Midbrain (tissue), 1 donor: ENCODE data around the gene GMCL2.

Experiments
- DNase-seq: peaks from one replicate; lab custom pipeline; 2025; lab: John Stamatoyannopoulos, UW

Gene GMCL2

DNA sequence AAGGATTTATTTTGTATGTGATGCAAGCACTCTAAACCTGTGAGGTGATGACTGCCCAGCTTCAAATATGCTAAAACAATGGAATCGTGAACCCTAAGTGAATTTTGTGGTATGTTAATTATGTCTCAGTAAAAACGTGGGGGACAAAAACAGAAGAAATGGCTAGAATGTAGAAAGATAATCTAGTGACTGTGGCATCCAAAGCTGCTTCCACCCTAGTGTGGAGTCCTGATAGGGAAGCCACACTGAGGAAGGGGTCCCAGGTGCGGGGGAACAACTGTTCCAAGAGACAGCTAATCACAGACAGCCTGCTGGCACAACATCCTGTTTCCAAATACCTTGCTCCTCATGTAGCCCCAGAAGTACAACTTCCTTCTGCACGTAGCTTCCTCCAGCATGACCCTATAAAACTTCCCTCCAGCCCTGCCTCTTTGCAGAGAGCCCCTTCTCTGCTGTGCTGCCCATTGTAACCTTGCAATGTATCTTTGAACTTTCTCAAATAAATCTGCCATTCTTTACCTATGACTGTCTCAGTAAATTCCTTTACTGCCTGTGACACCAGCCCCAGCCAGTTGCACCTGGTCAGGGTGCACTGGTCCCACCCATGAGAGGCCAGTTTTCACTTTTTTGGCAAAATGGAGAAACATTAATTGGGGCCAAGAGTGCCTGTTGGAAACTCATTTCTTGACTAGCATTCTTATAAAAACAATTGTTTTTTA lies 4.9 kb downstream of the GMCL2 start:
- DNase-seq = no peak

DNA sequence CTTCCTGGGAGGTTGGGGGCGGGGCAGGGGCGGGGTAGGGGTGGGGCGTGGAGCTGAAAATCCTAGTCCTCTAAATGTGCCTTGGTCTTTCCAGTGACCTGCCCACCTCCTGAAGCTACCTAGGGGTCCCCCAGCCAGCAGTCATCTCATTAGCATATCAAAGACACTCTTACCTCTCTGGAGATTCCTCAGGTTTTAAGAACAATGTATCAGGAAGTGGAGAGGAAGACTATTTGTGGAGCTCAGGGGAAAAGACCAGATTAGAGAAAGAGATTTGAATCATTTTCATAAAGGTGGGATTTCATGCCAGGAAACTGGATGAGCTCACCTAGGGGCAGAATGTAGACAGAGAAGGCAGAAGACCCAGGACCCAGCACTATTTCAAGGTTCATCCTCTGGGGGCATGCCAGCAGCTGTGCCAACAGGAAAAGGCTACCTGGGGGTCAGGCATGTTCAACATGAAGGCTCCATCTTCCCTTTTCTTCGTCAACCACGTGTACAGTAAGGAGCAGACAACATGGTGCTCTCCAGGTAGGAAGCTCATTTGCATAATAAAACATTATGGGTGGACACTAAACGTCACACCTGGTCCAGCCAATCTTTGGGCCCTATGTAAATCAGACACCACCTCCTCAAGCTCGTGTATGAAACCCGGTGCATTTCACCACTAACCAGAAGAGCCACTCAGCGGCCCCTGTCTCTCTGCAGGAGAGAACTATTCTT lies 6.9 kb downstream of the GMCL2 start:
- DNase-seq = no peak

DNA sequence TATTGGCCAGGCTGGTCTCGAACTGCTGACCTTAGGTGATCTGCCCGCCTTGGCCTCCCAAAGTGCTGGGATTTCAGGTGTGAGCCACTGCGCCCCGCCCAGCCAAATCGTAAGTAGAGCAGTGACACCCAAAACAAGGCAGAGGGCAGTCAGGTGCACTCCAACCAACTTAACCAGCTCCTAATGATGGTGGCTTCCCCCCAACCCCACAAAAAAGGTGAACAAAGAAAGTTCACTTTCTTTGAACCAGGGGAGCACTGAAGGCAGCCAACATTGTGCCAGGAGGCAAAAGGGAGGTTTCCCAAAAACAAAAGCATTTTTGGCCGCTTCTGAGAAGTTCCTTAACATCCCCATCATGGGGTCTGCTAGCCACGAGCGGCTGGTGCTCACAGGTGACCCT lies 9.6 kb downstream of the GMCL2 start:
- DNase-seq = no peak

DNA sequence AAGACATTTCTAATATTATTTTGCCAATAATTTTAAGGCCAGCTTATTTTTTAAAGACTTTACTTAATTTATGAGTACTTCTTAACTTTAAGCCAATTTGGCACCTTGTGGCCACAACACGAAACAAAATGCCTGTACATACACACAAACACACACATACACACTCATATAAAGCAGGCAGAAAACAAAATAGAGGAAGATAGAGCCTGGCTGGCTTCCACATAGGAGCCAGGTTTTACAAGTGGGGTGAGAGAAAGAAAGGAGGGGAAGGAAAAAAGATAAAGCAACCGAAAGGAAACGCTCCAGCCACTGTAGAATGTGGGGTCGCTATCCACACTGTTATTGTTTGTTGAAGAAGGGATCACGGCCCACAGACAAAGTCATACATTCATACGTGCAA lies 10.4 kb downstream of the GMCL2 start:
- DNase-seq = no peak

DNA sequence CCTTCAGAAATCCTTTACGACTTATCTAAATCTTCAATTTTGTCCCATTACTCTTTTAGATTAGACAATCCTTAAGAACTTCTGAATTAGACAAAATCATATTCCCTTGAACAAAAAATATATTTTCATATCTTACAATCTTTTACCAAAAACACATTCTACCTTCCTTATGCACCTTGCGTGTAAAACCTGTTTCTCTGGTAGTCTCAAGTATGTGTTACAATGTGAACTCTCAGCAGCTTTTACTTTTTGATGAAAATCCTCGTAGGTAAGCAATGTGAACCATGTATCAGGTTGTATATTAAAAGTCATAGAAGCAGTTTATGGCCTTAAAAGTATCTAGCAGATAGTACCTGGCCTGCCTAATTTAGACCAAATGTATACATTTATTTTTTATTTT lies 12.7 kb downstream of the GMCL2 start:
- DNase-seq = no peak

DNA sequence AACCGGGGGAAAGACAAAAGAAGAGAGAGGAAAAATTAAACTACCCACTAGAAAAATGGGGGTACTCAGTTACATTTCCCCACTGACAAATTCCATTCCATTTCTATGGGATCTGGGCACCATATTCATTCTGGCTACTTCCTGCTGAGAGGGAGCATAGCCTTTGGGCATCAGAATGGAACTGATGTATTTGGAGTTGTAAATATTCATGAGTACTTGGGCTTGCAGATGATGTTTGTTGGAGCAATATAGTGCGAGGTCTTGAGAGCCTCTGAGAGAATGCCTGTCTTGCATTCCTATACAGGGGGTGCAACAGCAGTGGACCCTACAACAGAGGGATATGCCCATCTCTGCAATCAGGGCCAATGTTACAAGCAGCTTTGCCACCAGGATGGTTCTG lies 16.7 kb downstream of the GMCL2 start:
- DNase-seq = no peak

DNA sequence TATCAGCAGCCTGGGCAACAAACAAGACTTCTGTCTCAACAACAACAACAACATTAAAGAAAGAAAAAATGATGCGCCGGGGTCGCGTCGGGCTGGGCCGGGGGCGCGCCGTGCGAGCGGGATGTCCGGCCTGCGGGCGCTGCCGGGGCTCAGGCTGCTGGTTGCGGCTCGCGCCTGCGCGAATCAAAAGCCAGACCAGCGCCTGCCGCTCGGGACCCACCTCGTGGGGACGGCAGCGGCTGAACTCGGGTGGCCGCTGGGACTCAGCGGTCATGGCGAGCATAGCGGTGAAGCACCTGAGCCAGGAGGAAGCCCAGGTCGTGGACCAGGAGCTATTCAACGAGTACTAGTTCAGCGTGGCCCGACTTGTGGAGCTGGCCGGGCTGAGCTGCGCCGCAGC lies 21.6 kb downstream of the GMCL2 start:
- DNase-seq = no peak

DNA sequence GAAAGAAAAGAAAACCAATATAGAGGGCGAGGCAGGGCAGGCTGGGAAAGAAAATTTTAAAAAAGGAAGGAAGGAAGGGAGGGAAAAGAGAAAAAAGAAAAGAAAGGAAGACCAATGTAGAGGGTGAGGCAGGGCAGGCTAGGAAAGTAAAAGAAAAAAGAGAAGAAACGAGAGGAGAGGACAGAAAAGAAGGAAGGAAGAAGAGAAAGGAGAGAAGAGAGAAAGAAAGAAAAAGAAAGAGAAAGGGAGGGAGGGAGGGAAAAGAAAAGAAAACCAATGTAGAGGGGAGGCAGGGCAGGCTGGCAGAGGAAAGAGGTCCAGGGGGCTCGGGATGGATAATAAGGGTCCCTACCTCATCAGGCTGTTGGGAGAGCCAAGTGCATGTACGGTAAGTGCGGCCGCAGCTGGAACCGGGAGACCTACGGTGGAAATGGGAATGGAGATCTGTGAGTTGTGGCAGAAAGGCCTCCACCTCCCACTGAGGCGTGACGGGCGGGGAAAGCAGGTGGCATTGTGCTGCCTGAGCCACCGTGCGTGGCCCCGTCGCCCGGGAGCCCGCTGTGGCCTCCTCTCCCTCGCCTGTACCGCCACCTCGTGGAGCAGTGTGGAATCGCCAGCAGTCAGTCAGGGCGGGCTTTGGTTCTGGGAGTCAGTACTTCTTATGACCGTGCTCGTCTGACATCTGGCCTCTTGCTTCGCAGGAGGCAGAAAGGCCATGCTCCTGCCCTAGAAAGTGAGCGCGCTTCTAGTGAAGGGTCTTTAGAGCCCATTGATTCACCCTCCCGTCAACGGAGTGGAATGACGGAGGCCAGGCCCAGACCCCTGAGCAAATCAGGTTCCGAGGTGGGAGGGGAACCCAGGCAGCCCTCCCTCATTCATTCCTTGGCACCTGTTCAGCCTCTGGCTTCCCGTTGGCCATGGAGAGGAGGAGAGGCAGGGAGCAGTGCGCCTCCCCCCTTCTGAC lies 23.1 kb downstream of the GMCL2 start:
- DNase-seq = peak; percentile 79

DNA sequence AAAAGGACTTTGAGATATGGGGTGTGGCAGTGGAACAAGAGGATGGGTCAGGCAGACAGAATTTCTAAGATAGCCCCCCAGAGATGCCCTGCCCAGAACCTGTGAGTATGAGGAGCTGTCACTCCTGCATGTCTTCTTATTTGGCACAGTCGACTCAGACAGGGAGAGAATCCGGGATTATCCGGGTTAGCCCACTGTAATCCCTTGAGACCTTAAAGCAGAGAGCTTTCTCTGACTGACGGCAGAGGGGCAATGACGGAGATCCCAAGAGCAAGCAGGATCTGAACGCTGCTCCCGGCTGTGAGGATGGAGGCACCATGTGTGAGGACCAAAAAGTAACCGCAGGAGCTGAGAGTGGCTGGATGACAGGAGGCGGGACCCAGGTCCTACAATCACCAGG lies 24.7 kb downstream of the GMCL2 start:
- DNase-seq = no peak

DNA sequence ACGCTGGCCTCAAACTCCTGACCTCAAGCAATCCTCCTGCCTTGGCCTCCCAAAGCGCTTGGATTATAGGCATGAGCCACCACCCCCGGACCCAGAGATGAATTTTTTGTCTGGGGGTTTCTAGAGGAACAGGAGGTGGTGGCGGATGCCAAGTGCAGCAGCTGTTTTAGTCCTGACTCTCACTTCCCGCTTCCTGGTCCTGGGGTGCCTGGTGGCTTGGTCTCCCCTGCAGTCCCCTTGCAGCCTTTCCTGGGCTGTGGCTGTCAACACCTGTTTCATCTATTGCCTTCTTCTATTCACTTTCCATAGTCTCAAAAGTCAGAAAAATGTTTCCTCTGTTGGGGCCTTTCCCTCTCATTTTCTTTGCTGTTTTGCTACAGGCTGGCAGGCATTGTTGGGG lies 27.0 kb downstream of the GMCL2 start:
- no peak for DNase-seq

DNA sequence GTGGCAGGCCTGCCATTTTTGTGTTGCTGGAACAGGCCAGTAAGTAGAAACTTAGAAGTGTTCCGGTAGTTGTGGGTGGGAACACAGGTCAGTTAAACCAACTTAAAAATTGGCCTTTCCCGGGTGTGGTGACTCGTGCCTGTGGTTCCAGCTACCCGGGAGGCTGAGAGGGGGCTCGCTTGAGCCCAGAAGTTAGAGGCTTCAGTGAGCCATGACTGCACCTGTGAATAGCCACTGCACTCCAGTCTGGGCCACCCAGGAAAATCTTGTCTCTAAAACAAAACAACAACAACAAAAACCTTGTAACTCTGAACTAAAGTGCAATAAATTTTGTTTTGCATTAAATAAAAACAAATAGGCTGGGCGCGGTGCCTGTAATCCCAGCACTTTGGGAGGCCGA lies 32.1 kb downstream of the GMCL2 start:
- DNase-seq = no peak

DNA sequence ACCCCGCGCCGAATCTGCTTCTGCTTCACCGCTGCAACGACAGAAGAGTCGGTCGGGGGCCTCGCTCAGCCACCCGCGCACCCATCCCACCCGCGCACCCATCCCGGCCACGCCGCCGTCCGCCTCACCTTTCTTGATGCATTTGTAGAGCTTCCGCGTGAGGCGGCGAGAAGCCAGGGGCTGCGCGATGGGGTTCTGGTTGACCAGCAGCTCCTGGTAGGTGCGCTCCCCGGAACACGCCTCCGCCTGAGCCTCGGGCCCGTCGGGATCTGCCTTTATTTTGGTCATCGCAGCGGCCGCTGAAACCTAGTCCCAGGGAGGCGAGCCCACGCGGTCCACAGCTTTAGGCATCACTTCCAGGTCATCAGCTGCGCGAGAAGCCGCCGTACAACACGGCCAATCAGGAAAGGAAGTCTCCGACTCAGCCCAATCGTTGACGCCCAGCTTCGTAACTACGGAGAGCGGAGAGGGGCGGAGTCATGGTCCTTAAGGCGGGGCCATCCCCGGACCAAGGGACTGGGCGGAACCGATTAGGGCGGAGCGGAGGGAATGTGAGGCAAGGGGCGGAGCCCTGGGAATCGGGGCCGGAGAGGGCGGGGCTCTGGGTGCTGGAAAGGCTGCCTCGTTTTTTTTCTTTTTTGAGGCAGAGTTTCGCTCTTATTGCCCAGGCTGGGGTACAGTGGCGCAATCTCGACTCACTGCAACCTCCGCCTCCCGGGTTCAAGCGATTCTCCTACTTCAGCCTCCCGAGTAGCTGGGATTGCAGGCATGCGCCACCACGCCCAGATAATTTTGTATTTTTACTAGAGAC lies 33.4 kb downstream of the GMCL2 start, which contains the start of gene NHP2:
TSS of gene NHP2 (minus strand) at position 356 of the 811 bp plus-strand sequence. CDS start at position 288, 68 bp downstream.
- DNase-seq = peak; percentile 99

DNA sequence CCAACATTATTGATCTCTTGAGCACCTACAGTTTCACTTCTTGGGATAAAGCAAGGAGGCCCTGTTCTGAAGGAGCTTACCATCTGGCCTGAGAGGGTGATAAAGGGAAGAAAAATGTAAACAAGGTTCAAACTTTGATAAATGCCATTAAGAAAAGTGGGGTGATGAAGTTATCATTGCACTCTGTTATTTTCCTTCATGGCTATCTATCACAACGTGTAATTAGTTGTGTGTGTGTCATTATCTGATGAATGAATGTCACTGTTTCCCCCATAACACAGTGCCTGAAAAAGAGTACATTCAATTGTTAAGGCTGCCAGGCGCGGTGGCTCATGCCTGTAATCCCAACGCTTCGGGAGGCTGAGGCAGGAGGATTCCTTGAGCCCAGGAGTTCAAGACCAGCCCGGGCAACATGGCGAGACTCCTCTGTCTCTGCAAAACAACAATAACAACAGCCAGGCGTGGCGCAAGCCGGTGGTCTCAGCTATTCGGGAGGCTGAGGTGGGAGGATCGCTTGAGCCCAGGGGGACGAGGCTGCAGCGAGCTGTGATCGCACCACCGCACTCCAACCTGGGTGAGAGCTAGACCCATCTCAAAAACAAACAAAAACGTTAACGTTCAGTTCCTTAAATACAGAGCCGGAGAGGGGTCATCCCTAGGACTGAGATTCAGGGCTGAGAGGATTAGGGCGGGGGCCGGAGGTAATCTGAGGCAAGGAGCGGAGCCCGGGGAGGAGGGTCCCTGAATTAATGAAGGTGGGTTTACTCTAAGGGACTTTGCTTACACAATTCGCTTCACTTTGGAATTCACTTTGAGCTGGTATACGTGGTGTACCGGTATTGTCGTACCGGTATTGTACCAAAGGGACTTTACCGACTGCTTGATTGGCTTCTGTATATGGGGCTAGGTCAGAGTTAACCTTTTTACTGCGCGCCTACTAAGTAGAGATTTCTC lies 34.4 kb downstream of the GMCL2 start:
- DNase-seq = no peak

DNA sequence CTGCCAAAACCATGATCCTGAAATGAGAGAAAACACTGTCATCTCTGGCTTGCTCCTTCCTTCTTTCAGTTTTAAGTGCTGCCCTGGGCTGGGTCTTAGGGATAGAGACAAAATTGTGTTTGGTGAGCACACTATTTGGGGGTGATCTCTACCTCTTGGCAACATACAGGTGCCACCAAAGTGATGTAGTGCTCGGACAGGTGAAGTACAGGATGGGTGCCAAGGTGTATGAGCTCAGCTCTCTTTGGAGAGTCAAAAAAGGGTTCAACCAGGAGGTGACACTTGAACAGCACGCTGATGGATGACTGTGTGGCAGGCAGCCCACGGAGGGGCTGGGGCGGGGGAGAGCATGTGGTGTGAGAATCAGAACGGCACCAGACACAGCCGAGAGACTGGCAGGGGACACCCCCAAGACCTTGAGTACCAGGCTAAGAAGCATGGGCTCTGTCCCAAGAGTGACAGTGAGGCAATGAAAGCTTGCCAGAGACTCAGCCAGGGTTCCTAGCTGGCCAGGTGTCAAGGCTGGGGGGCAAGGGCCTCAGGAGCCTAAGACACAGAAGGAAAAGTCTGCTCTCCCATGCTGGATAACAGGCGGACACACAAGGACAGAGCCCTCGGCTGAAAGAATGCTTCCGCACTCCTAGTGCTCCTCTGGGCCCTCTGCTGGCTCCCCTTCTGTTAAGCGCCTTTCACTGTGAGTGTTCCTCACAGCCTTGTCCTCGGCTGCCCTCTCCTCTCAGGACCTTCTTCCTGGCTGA lies 36.0 kb downstream of the GMCL2 start:
- no peak for DNase-seq

DNA sequence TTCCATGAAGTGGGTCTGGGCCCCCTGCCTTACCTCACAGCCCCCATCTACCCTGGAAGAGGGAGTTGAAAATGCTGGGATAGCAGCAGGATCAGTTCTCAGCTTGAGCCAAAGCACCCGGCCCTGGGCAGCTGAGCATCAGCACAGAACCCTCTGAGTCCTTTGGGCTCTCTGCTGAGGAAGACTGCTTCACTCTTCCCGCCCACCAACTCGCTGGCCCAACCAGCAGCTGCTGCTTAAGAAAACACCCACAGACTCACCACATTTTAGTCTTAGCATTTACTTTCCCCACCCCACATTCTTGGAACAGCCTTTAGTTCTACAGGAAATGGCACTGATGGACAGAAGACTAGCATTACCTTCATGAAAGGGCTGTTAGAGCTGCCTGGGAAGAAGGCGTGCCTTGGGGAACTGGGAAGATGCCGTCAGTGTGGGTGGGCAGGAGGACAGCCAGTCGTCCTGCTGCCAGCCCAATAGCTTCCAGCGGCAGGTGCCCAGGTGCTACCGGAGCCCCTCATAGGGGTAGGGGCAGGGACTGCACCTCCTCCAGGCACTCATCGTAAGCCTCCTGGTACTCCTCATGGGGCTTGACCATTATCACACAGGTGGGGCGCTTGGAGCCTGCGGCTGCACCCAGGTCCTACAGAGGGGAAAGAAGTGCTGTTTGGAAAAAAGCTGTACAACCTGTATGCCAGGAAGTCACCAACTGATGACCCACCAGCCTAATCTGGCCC lies 37.8 kb downstream of the GMCL2 start:
- no peak for DNase-seq

DNA sequence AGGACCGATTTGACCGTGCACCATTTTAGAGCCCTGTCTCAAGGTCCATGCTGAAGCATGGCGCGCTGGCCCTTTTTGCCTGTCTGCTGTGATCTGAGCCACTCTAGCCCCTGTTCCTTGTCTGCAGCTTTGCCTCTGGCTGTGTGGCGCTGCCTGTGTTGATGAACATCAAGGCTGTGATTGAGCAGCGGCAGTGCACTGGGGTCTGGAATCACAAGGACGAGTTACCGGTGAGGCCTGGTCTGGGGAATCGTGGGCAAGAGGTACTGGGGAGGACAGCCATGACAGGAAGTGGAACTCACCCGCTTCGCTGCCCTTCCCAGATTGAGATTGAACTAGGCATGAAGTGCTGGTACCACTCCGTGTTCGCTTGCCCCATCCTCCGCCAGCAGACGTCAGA lies 39.8 kb downstream of the GMCL2 start:
- DNase-seq = no peak

DNA sequence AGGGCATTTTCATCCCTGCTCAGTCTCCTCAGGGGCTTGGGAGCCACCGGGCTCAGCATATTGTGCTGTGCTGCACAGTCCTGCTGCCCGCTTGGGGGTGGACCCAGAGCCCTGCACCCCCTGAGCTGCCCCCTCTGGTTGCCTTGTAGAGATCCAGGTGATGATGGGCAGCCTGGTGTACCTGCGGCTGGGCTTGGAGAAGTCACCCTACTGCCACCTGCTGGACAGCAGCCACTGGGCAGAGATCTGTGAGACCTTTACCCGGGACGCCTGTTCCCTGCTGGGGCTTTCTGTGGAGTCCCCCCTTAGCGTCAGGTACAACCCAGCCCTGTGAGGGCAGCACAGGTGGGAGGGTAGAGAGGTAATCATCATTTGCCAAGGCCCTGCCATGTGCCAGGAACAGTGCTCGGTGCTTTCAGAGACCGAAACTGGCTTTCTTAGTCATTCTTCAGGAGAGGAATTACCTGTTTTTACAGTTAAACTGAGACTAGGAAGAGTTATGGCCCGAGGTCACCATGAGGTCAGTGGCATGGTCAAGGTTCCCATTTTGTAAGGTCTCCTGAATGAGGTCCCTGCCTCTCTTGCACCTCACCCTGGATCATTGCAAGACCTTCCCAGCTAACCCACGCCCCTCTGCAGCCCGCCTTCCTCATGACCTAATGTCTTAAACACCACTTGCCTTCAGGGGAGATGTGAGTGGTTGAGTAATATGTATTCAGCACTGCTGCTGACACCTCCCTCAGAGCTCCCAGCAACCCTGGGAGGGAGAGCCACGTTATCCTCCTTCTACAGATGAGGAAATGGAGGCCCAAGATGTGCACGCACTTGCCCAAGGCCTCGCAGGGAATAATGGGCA lies 41.0 kb downstream of the GMCL2 start:
- no peak for DNase-seq

DNA sequence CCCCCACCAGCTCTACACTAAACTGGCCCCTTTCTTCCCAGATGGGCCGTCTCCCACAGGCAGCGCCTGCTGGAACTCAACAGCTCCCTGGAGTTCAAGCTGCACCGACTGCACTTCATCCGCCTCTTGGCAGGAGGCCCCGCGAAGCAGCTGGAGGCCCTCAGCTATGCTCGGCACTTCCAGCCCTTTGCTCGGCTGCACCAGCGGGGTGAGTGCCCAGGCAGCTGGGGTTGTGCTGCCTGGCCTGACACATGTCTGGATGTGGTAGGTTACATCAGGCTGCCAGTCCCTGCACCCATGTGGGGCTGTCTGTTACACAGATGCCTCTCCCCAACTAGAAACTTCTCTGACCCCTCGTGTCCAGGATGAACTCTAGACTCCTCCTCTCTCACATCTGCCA lies 43.3 kb downstream of the GMCL2 start:
- peak; percentile 3 for DNase-seq
